Breast epithelium (tissue), 4 donors: Measurements from ENCODE around the gene LAT. TPM values are rescaled to one million over a fixed set of nuclear protein-coding genes. Genes with fewer than 3 reads are reported as not detected.
"Not testable (repeated sequence)": the region's sequence is repeated elsewhere in the genome, so short reads cannot be mapped to it uniquely, and the experiment has no call there.

ENCODE experiments used
- DNase-seq, 2 donors: peaks; one replicate each; pipeline ENCODE4 v3.0.0-alpha.2; 2019; ENCODE audit warnings: low spot score in 2 of 2
- H3K27ac ChIP-seq, 2 donors: fragments of 200-600 bp; sonication (generic) in 1 of 2; one replicate each; pipeline ENCODE4 v1.5.1; 2016 to 2019; ENCODE audit warnings: mild to moderate bottlenecking in 1 of 2
- H3K27me3 ChIP-seq, 2 donors: fragments of 200-600 bp; sonication (generic) in 1 of 2; one replicate each; pipeline versions ENCODE4 v1.5.1 to v1.6.0; 2017 to 2019; ENCODE audit warnings: control low read depth in 1 of 2, mild to moderate bottlenecking in 1 of 2
- H3K36me3 ChIP-seq: fragments of 200-600 bp; one replicate; pipeline ENCODE4 v1.5.1; 2019
- H3K4me1 ChIP-seq, 2 donors: fragments of 200-600 bp; sonication (generic); one replicate each; pipeline ENCODE4 v1.5.1; 2016 to 2019; ENCODE audit warnings: control low read depth in 1 of 2
- H3K4me3 ChIP-seq, 3 donors: fragments of 200-600 bp; sonication (generic); 1 replicate in 2 of 3; 2 replicates in 1 of 3; pipeline ENCODE4 v1.5.1; 2016 to 2019; ENCODE audit warnings: mild to moderate bottlenecking in 3 of 3, moderate library complexity in 2 of 3
- H3K9me3 ChIP-seq, 2 donors: fragments of 200-600 bp; sonication (generic) in 1 of 2; one replicate each; pipeline ENCODE4 v1.5.1; 2016 to 2019; ENCODE audit warnings: control low read depth in 1 of 2
- POLR2A ChIP-seq: fragments of 450-650 bp; IDR thresholded peaks from one replicate; pipeline ENCODE4 v1.6.1; 2016; ENCODE audit warnings: antibody characterized with exemption, mild to moderate bottlenecking, moderate library complexity
- POLR2AphosphoS5 ChIP-seq, 3 donors: sonication (generic); formaldehyde crosslinking; IDR thresholded peaks; one replicate each; pipeline ENCODE4 v1.6.1; 2017; ENCODE audit warnings: antibody characterized with exemption in 3 of 3
- intact Hi-C: fragments of 100-400 bp; cut with DNase I; formaldehyde crosslinking; loops from one replicate; pipeline ENCODE4 v1.15.1; 2023; ENCODE audit warnings: low total_unique reads
- total RNA-seq, 3 donors: library from RNA; depleted of rRNA; stranded (reverse); fragments of >200 nt; gene quantifications; one replicate each; pipeline ENCODE4 v1.1.0, GENCODE V29; 2016
- TF ChIP-seq, protein P1 (sequence below), 3 donors: fragments of 450-650 bp; IDR thresholded peaks; one replicate each; pipeline ENCODE4 v1.5.1; 2016 to 2017; ENCODE audit warnings: antibody characterized with exemption in 3 of 3, mild to moderate bottlenecking in 3 of 3, moderate library complexity in 3 of 3

Gene LAT
- total RNA-seq, 3 donors from 2014 or later = 4.0 to 8.2 (median 4.3) TPM

GRCh38 chr16:28937222-28937876 lies 47.5 kb upstream of the LAT start:
- Histone ChIP-seq H3K9me3 (no peaks in the 10 kb centered on the region), H3K27ac (no peak overlapping the region), H3K4me1 (no peaks in the 10 kb centered on the region), H3K27me3 (no peaks in the 10 kb centered on the region), H3K36me3 (no peaks in the 10 kb centered on the region), H3K4me3 (no peak overlapping the region)
- TF ChIP-seq POLR2AphosphoS5 (IDR thresholded peaks at IDR 0.05) = no peak
- no peak for TF ChIP-seq POLR2A
- TF ChIP-seq, protein P1, sequence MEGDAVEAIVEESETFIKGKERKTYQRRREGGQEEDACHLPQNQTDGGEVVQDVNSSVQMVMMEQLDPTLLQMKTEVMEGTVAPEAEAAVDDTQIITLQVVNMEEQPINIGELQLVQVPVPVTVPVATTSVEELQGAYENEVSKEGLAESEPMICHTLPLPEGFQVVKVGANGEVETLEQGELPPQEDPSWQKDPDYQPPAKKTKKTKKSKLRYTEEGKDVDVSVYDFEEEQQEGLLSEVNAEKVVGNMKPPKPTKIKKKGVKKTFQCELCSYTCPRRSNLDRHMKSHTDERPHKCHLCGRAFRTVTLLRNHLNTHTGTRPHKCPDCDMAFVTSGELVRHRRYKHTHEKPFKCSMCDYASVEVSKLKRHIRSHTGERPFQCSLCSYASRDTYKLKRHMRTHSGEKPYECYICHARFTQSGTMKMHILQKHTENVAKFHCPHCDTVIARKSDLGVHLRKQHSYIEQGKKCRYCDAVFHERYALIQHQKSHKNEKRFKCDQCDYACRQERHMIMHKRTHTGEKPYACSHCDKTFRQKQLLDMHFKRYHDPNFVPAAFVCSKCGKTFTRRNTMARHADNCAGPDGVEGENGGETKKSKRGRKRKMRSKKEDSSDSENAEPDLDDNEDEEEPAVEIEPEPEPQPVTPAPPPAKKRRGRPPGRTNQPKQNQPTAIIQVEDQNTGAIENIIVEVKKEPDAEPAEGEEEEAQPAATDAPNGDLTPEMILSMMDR (IDR thresholded peaks at IDR 0.05) = no peak
- intact Hi-C loops = no loop called here
- no peak for DNase-seq

DNA sequence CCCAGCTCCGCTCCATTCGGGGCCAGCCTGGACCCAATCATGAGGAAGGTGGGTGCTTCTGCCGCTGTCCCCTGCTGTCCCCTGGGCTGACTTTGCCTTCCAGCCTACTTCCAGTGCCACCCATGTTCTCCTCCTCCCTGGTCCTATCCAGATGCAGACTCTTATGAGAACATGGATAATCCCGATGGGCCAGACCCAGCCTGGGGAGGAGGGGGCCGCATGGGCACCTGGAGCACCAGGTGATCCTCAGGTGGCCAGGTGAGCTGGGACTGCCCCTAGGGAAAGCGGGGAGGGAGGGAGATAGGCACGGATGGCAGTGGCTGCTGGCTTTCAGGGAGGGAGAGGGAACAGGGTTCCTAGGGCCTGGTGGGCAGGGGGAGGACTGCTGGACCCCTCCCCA lies 46.1 kb upstream of the LAT start:
- intact Hi-C loops = no loop called here
- H3K27ac ChIP-seq = no peak overlapping the region
- no peak for DNase-seq
- H3K27me3 ChIP-seq = no peaks in the 10 kb centered on the region
- H3K4me3 ChIP-seq = no peak overlapping the region
- no peaks in the 10 kb centered on the region for H3K36me3 ChIP-seq
- TF ChIP-seq, protein P1 (IDR thresholded peaks at IDR 0.05) = no peak
- TF ChIP-seq POLR2AphosphoS5 (IDR thresholded peaks at IDR 0.05) (no peak), POLR2A (no peak)
- no peaks in the 10 kb centered on the region for H3K9me3 ChIP-seq
- no peaks in the 10 kb centered on the region for H3K4me1 ChIP-seq

DNA sequence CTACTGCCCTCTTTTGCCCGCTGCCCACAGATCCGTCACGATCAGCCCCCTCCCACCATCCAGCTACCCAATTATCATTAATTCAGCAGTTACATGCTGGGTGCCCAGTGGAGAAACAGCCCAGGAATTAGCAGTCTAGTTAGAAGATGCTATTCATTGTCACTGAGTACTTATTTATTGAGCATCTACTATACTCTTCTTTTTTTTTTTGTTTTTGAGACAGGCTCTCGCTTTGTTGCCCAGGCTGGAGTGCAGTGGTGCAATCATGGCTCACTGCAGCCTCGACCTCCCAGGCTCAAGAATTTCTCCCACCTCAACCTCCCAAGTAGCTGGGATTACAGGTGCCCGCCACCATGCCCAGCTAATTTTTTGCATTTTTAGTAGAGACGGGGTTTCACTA lies 45.0 kb upstream of the LAT start:
- H3K36me3 ChIP-seq, intact Hi-C loops, H3K4me3 ChIP-seq, H3K27me3 ChIP-seq, H3K9me3 ChIP-seq, H3K4me1 ChIP-seq, H3K27ac ChIP-seq, DNase-seq: not testable (repeated sequence)

GRCh38 chr16:28943281-28943680 lies 41.6 kb upstream of the LAT start:
- Histone ChIP-seq H3K4me1 (no peaks in the 10 kb centered on the region), H3K4me3 (no peak overlapping the region), H3K27ac (no peak overlapping the region), H3K27me3 (no peaks in the 10 kb centered on the region), H3K9me3 (no peaks in the 10 kb centered on the region), H3K36me3 (no peaks in the 10 kb centered on the region)
- no peak for DNase-seq
- intact Hi-C loops = no loop called here
- TF ChIP-seq POLR2AphosphoS5 (IDR thresholded peaks at IDR 0.05) = no peak
- TF ChIP-seq POLR2A = no peak
- TF ChIP-seq, protein P1 (IDR thresholded peaks at IDR 0.05) = no peak

DNA sequence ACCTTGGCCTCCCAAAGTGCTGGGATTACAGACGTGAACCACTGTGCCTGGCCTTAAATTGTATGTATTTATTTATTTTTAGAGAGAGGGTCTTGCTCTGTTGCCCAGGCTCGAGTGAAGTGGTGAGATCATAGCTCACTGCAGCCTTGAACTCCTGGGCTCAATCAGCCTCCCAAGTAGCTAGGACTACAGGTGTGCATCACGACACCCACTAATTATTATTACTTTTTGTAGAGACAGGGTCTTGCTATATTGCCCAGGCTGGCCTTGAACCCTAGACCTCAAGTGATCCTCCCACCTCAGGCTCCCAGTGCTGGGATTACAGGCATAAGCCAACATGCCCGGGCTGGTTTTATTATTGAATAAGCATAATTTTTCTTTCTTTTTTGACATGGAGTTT lies 38.2 kb upstream of the LAT start:
- H3K27me3 ChIP-seq = no peaks in the 10 kb centered on the region
- TF ChIP-seq, protein P1 (IDR thresholded peaks at IDR 0.05) = no peak
- TF ChIP-seq POLR2A (no peak), POLR2AphosphoS5 (IDR thresholded peaks at IDR 0.05) (no peak)
- no peak overlapping the region for H3K27ac ChIP-seq
- H3K4me1 ChIP-seq = peaks cover 0 to 3% of the 10 kb centered on the region in 2 donors
- intact Hi-C loops = no loop called here
- no peak for DNase-seq
- H3K4me3 ChIP-seq = no peak overlapping the region
- H3K36me3 ChIP-seq = no peaks in the 10 kb centered on the region
- no peaks in the 10 kb centered on the region for H3K9me3 ChIP-seq
